AG08395 (cell line): Measurements from ENCODE around the gene PTPRN2.

Experiments
- DNase-seq: peaks from one replicate; pipeline ENCODE4 v3.0.0; 2012; ENCODE audit warnings: mixed read lengths, low spot score

PTPRN2 gene

DNA sequence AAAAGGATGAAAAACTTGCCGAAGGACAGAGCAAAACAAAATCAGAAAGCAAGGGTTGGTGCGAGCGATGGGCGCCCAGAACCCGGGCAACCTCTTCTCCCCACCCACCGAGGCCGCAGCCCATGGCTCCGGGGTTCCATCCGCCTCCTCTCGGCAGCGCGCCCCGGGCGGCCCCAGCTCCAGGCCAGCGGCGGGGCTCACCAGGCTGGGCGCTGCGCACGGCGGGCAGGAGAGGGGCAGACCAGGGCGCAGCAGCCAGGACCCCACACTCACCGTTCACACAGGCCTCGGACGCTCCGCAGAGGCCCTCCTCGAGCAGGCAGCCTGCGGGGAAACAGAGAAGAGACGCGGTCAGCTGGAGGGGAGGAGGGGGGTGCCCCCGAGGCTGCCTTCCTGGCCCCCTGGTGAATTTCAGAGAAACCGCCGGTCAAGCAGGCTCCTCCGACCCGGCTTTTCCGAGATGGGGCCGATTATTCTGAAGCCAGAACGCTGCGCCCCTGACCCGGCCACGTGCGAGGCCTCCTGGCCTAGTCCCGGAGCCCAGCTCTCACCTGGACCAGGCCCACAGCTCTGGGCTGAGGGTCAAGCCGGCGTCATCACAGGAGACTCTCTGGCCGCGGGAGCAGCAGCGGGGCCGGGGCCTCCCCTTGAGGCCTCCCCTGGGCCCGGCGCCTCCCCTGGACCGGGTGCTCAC lies 98.0 kb downstream of the PTPRN2 start:
- DNase-seq = no peak

DNA sequence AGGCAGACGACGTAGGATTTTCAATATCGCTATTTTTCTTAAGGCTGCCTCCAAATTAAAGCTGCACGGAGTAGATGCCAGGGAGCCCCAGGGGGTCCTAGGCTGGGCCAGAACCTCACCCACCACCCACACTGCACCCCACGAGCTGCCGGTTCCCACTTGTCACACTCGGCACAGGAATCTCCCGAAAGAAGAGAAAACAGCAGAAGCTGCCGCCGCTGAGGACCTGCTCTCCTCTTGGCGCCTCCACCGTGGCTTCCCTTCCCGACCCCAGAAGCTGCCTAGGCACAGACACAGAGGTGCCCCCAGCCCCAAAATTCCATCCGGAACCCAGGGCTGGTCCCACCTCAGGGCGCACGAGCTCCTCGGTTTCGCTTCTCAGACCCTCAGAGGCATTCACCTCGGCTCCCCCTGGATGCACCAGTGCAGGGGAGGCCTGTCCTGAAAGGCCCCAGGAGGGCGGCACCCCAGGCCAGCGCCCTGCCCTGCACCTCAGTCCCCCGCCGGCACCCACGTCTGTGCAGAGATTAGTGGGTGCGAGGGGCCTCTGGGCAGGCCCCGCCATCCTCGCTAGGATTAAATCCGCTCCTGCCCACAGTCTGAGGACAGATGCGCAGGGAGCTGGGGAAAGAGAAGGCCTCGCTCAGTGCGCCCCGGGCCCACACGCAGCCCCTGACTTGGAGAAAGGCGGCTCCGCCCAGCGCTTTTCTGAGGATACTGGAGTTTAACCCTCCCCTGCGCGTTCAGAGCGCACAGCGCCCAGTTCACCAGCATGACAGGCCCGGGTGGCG lies 99.2 kb downstream of the PTPRN2 start:
- no peak for DNase-seq

DNA sequence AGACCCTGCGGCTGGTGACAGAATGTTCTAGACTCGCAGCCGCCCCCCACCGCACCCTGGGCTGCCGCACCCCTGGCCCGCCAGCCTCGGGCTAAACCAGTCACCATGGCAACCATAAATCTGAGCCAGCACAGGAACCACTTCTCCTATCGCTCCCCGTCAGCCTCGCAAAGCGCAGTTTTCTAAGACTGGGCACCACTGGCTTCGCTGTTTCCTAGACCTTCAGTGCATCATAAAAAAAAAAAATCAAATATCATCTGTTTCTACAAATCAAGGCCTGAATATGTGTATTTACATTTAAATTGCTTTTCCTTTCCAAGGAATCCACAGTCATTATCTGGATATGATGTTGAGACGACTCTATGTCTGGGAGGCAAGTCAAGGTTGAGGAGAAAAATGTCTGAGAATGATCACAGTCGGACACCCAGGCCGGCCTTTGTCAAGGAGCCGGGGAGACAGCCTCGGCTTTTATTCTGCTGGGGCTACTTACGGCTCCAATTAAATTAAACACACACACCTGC lies 99.9 kb downstream of the PTPRN2 start:
- DNase-seq = no peak

DNA sequence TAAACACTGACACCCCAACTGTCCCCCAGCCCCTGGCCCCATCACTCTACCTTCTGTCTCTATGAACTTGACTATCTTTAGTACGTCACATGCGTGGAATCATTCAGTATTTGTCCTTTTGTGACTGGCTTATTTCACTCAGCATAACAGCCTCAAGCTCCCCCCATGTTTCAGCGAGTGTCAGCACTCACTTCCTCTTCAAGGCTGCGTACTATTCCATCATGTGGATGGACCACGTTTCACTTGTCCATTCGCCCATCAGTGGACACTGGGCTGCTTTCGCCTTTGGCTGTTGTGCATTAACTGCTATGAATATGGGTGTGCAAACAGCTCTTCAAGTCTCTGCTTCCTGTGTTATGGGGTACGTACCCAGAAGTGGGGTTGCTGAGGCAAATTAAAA lies 100.7 kb downstream of the PTPRN2 start:
- DNase-seq = no peak

DNA sequence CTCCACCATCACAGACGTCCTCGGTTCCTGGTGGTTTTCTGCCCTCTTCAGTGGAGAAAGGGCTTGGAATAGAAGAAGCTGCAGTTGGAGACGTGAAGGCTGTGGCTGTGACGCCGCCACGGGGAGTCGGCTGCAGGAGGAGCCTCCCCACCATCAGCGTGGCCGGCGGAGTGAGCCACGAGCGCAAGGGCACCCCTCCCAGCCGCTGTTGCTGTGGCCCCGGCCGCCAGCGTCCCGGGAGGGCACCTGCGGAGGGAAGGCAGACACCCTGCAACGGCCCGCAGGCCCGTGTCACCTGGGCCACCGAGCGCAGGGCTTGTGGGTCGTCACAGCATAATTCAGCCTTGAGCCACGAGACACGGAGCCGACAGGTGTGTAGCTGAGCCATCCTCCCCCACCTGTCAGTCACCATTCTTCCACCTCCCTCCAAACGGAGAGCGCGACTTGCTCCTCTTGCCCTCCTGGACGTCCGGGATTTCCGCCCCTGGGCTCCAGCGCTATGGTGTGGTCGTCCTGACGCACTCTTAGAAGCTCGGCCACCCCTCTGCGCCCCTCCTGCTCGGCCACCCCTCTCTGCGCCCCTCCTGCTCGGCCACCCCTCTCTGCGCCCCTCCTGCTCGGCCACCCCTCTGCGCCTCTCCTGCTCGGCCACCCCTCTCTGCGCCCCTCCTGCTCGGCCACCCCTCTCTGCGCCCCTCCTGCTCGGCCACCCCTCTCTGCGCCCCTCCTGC lies 102.7 kb downstream of the PTPRN2 start:
- DNase-seq = no peak

DNA sequence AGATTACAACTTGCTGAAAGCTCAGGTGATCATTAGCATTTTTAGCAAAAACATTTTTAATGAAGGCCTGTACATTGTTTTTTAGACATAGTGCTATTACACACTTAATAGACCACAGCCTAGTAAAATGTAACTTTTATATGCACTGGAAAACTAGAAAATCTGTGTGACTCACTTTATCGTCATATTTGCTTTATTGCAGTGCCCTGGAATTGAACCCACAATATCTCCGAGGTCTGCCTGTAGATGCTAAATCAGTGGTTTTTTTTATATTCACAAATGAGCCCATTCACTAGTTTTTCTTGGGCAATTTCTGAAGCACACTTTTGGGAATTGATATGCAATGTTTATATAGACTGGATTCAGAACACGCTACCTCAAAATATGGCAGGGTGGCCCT lies 105.1 kb downstream of the PTPRN2 start:
- DNase-seq = no peak

DNA sequence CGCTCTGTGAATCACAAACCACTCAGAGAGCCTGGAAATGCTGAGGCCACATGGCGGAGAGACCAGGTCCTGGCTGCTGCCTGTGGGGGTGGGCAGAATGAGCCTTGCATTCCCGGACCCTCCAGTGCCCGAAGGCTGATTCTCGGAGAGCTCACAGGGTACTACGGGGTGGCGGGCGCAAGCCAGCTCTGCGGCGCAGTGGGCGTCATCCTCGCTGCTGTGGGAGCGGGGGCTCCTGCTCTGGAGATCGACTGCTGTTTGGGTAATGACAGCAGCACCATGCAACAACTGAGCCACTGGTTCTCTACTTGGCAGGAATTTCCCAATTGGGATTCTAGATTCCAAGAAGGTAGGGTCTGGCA lies 108.0 kb downstream of the PTPRN2 start:
- no peak for DNase-seq

DNA sequence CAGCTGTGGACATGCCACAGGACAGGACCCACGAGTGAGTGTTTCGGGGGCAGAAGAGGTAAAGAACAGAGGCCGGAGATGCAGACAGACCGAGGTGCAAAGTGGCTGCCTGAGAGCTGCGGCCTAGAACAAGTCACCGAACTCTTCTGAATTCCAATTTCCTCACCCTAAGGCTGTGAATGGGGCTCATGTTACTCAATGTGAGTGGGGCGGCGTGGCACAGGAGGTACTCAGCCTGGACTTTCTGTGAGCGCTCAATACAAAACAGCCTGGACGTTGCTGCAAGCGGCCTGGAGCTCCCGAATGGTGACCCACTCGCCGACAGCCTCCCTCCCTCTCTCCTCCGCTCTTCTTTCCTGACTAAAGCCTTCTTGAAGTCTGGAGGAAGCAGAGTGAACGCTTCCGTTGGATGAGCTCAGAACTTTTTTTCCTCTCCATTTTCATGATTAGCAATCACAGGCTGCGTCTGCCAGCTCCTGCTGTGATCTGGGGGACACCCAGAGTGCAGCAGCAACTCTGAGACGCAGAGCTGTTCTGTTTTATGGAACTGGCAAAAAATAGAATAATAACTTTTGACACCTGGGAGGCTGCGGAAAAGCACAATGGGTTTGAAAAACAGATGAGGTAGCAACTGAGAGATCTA lies 108.5 kb downstream of the PTPRN2 start:
- no peak for DNase-seq

DNA sequence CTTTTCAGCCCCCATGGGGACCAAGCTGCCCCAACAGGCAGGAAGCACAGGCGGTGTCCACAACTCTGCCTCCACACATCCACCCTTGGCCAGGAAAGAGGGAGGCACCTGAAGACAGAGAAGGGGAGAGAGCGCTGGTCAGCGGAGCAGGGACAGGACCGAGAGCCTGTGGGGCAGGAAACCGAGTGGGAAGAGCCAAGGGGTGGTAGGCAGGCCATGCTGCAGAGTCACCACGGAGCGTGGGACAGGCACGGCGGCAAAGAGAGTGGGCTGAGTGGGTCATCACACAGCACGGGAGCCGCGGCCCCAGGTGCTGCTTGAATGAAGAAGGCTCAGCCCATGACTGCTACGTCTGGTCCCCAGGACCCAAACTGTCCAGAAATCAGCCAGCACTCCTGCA lies 109.8 kb downstream of the PTPRN2 start:
- no peak for DNase-seq

DNA sequence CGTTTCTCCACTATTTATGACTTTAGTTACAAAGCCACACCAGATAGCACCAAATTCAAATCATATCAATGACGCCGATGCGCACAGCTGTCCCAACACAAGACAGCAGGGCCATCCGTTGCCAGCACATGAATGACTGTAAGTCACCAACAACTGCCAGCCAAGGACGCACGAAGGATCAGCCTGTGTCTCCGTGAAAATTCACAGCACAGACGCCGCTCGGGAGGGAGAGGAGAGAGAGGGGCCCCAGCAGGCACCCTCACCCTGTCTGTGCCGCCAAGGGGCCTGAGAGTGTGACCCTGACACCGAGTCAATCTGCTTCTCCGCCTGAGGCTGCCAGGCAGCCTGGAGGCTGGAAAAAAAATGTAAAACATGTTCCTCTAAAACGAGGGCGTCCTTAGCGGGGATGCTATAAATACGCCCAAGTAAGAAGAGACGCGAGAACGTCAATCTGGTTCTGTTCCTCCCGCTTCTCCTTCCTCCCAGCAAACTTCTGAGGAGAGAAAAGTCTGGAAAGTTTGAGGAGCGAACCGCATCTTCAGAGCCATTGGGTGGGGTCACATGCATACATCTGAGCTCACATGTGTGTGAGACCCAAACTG lies 111.2 kb downstream of the PTPRN2 start:
- no peak for DNase-seq

DNA sequence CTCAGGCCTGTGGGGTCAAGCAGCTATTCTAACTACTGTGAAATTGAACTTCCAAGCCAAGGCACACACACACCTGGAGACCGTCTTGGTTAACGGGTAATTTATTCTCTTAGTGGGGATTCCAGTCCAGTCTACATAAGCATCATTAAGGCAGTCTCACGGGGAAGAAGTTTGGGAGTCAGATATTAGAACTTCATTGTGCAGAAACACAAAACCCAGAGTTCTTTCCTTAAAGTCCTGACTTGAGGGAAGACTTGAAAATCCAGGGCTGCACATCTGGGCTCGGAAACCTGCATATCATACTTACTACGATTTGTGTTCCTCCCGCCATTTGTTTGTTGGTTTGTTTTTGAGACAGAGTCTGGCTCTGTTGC lies 112.0 kb downstream of the PTPRN2 start:
- DNase-seq = no peak

DNA sequence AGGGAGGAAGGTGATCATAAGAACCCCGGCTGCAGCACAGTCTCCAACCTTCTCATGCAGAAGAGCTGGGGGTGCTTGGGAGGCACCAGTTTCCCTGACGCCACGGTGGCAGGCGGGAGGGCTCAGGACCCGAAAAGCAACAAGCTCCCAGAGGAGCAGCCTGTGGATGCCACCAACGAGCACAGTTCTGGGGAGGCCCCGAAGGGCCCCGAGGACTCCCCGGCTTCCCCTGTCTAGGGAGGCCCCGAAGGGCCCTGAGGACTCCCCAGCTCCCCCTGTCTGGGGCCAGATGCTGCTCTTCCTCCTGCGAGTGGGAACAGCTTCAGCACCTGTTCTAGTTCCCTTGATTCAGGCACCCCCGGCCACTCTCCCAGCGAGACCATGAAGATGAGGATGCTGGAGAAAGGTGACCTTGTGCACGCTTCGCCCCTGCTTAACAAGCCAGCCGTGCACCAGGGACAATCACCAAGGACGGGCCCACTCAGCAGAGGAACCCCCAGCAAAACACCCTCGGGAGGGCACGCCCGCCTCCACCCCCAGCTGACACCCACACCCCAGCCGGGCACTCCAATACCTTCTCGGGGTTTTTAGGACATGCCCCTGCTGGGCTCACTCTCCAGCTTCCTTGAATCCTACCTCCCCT lies 112.5 kb downstream of the PTPRN2 start:
- no peak for DNase-seq

DNA sequence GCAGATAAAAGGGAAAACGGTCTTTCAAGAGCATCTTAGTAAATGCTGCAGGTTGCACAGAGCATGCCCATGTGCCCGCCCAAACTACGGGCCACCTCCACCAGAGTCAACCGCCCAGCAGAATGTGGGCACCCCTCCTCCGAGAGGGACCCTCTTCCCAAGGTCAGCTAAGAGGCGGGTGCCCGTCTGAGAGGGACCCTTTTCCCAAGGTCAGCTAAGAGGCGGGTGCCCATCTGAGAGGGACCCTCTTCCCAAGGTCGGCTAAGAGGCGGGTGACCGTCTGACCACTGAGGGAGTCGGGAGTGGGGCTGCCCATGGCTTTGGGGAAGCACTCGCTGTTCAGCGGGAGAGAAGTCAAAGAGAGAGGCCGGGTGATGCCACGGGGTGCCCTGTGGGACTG lies 113.1 kb downstream of the PTPRN2 start:
- DNase-seq = no peak

DNA sequence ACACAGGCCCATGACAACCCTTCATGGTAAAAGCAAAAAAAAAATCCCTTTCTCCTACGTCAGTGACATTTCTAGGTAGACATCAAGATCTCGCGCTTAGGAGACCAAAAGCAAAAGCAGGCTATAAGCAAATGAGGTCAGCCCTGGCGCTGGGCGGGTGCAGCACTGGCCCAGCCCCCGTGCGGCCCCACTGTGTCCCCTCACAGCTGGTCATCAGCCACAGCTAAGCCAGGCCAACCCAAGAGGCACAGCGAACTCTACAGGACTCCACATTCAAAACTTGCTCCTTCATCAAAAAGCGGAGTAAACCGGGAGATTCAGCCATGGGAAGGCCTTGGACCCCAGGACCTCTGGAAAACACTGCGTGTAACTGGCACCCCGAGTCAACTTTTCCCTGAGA lies 113.7 kb downstream of the PTPRN2 start:
- DNase-seq = no peak

DNA sequence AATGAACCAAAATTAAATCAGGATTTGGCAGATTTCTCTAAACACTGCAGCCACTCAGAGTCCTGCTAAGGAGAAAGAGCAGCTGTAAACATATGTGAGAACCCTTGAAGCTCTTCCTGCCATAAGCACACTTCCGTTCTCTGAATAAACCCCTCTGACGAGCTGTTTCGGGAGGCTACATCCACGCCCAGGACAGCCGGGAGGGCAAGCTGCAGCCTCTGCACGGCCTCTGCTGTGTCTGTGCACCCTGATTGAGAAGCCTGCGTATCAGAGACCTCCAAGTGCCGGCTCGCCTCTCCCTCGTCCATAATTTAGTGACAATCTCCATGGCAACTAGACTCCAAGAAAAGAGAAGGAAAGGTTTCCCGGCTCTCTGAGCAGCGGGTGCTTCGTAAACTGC lies 114.4 kb downstream of the PTPRN2 start:
- DNase-seq = no peak

DNA sequence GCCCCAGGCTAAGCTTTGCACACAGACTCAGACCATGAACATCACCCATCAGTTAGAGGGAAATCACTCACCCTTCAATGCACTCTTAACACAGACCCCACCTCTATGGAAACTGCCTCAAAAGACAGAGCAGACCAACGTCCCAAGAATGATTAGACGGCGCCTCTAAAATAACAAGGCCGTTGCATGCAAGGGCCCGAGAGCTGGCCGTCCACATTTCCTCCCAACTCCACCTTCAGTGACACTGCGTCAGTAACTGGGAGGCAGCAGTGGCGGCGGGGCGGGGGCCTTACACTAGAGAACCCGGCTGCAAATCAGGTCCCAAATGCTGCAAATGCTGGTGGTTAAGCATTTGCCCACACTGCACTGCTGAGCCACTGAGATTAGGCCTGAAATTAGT lies 115.0 kb downstream of the PTPRN2 start:
- no peak for DNase-seq

DNA sequence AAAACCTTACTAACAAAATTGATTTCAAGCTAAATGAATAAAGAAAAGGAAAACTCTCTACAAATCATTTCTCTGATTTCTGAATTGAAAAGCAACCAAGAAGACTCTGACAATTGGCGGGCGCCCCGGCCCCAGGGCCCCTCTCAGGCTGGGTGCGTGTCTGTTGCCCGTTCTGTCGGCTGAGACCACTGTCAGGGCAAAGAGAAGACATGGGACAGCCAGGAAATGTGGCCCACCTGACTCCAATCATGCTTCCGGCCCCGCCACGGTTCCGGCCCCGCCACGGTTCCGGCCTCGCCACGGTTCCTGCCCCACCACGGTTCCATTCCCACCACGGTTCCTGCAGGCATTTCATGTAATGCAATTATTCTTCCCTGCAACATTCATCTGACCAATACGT lies 115.9 kb downstream of the PTPRN2 start:
- no peak for DNase-seq

DNA sequence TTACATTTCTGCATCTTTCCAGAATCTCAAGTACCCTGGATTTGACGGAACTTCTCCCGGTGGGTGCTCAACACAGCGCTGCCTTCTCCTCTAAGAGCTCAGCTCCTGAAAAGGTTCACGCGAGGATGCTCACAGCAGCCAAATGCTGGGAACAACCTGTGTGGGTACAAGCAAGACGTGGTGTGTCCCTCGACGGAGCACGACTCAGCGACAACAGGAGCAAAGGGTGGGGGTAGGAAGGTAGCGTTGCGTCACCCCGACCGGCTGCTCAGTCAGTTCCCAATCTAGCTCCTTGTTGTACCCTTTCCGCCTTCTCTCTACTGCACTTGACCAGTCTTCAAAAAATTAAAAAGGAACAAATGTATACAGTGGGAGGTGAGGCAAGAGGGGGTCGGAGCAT lies 117.3 kb downstream of the PTPRN2 start:
- DNase-seq = no peak

DNA sequence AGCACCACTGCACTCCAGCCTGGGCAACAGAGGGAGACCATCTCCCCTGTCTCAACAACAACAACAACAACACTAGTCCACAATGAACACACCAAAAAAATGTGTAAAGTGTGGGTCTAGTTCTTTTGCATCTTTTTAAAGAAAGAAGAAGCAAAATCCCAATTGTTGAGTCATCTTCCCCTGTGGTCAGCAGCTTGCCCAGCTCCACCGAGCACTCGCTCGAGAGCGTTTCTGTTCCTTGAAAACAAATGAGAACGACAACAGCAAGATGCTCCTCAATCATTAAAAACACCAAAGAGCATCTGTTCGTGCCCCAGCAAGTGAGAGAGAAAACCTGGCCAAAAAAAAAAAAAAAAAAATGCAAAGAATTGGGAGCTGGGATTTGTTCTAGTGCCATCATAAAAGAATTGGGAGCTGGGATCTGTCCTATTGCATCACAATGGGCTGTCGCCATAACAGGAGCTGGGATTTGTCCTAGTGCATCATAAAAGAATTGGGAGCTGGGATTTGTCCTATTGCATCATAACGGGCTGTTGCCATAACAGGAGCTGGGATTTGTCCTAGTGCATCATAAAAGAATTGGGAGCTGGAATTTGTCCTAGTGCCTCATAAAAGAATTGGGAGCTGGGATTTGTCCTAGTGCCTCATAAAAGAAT lies 118.1 kb downstream of the PTPRN2 start:
- no peak for DNase-seq

DNA sequence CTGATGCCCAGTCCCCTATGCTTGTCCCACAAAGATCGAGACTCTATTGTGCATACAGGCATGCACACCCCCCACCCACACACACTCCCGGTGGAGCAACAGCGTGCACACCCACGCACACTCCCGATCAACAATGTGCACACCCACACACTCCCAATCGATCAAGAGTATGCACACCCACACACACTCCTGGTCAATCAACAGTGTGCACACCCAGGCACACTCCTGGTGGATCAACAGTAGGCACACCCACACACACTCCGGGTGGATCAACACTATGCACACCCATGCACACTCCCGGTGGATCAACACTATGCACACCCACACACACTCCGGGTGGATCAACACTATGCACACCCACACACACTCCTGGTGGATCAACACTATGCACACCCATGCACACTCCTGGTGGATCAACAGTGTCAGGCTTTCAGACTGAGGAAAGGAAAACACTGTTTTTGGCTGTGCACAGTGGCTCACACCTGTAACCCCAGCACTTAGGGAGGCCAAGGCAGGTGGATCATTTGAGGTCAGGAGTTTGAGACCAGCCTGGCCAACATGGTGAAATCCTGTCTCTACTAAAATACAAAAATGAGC lies 118.8 kb downstream of the PTPRN2 start:
- no peak for DNase-seq

DNA sequence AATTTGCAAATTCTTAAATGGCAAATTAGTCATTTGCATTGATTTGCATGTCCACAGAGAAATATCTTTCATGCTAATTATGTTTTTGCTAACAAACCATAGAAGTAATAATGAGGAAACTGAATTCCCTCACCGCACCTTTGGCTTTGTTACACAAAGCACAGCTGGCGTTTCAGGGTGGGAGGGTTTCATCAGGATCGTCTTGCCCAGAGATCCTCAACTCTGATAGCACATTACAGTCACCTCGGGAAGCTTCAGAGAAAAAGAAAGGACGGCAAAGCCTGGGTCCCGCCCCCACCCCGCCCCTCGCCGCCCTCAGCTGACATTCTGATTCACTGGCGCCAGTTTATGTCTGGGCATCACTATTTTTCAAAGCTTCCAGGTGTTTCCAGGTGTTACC lies 119.4 kb downstream of the PTPRN2 start:
- no peak for DNase-seq
